Ovary (tissue), 9 donors: Measurements from ENCODE around the gene SDHAF1. TPM values are rescaled to one million over a fixed set of nuclear protein-coding genes. Genes with fewer than 3 reads are reported as not detected.

Source experiments
- DNase-seq, 5 donors: peaks; one replicate each; pipeline ENCODE4 v3.0.0-alpha.2; 2019 to 2020
- H3K27ac ChIP-seq, 2 donors: fragments of 200-600 bp; one replicate each; pipeline versions ENCODE4 v1.5.1 to v1.8.0; 2019 to 2022
- H3K27me3 ChIP-seq: fragments of 200-600 bp; one replicate; pipeline ENCODE4 v1.8.0; 2022
- H3K36me3 ChIP-seq: fragments of 200-600 bp; sonication (generic); one replicate; pipeline ENCODE4 v1.5.1; 2019
- H3K4me1 ChIP-seq: one replicate; pipeline ENCODE4 v1.8.1; 2013; ENCODE audit warnings: mild to moderate bottlenecking, moderate library complexity; ENCODE audit not compliant: insufficient read depth
- H3K4me3 ChIP-seq: fragments of 200-600 bp; sonication (generic); one replicate; pipeline ENCODE4 v1.5.1; 2017
- H3K9me3 ChIP-seq, 2 donors: fragments of 200-600 bp in 1 of 2; sonication (generic) in 1 of 2; one replicate each; pipeline versions ENCODE4 v1.5.1 to v1.8.1; 2013 to 2019; ENCODE audit warnings: mild to moderate bottlenecking in 1 of 2, moderate library complexity in 1 of 2
- CTCF ChIP-seq, 3 donors: fragments of 450-650 bp in 2 of 3; fragments of 200-600 bp in 1 of 3; IDR thresholded peaks; one replicate each; pipeline versions ENCODE4 v1.5.1 to v1.8.0; 2016 to 2022; ENCODE audit warnings: antibody characterized with exemption in 3 of 3, mild to moderate bottlenecking in 1 of 3
- EP300 ChIP-seq: sonication (generic); formaldehyde crosslinking; IDR thresholded peaks from one replicate; pipeline ENCODE4 v1.6.1; 2017; ENCODE audit warnings: antibody characterized with exemption
- POLR2A ChIP-seq: fragments of 450-650 bp; IDR thresholded peaks from one replicate; pipeline ENCODE4 v1.6.1; 2017; ENCODE audit warnings: antibody characterized with exemption, mild to moderate bottlenecking, moderate library complexity
- WGBS, 3 donors: extraction: QIAGEN DNeasy Blood & Tissue Kit in 1 of 3; methylation state at CpG; one replicate each; pipeline versions ENCODE4 v1.1.5 to v1.1.7; 2013 to 2017; 5-methylcytosine and 5-hydroxymethylcytosine counted together
- intact Hi-C, 4 donors: fragments of 100-400 bp; cut with DNase I; formaldehyde crosslinking; loops; one replicate each; pipeline versions ENCODE4 v1.11.0 to v1.15.1; 2022 to 2023
- polyA plus RNA-seq, 2 donors: library from polyadenylated mRNA; stranded (reverse); fragments of 200-250 nt in 1 of 2; fragments of 350-450 nt in 1 of 2; fragmentation: Illumina TruSeq in 1 of 2; extraction: RNeasy Lipid Tissue Mini Kit (QIAGEN cat#74804) in 1 of 2; gene quantifications; one replicate each; pipeline ENCODE4 v1.2.3, GENCODE V29; 2013 to 2014
- total RNA-seq, 7 donors: library from RNA; depleted of rRNA in 2 of 7; stranded (reverse); fragments of >200 nt in 2 of 7; fragmentation: NEBNext Ultra II Directional in 3 of 7; extraction: Animal tissue kit (Norgen Biotek cat#: 25700) in 3 of 7; gene quantifications; one replicate each; pipeline versions ENCODE4 v1.1.0 to v1.2.4, GENCODE V29; 2016 to 2023
- donor health status: DM: no; HTN: no; CAD: no; lungs with moderate emphysema.
- donor health status: DM: no; HTN: no; CAD: no.
- donor health status: Bipolar disorder and iron deficiency.
- donor health status: DM: yes; HTN: yes; CAD: no.
- donor health status: DM: no; HTN: no; CAD: no.
- donor health status: DM: yes; HTN: yes; CAD: no.

Gene SDHAF1
- total and polyA plus RNA-seq, 9 donors = 11.2 to 78.6 (median 20.2) TPM

- H3K27me3 ChIP-seq = no peaks in the 10 kb centered on the region
- H3K36me3 ChIP-seq = no peaks in the 10 kb centered on the region
- TF ChIP-seq CTCF (IDR thresholded peaks at IDR 0.05) (no peak), POLR2A (no peak), EP300 (no peak)
- WGBS, 3 donors = 83 to 88% (median 84%) methylated on average over 22 of the region's 22 CpGs
- no peaks in the 10 kb centered on the region for H3K4me1 ChIP-seq
- H3K4me3 ChIP-seq = no peak overlapping the region
- intact Hi-C loops = no loop called here
- H3K27ac ChIP-seq = no peak overlapping the region
- H3K9me3 ChIP-seq = no peaks in the 10 kb centered on the region
- no peak for DNase-seq
These were observed 24.2 kb downstream of the SDHAF1 start for GRCh38 chr19:36019061-36019670.

- TF ChIP-seq CTCF (IDR thresholded peaks at IDR 0.05) (no peak), EP300 (no peak), POLR2A (no peak)
- no peak overlapping the region for H3K4me3 ChIP-seq
- no peaks in the 10 kb centered on the region for H3K4me1 ChIP-seq
- 88 to 93% (median 91%) methylated on average over 5 of the region's 5 CpGs for WGBS, 3 donors
- no peaks in the 10 kb centered on the region for H3K27me3 ChIP-seq
- H3K9me3 ChIP-seq = no peaks in the 10 kb centered on the region
- H3K36me3 ChIP-seq = no peaks in the 10 kb centered on the region
- intact Hi-C loops = no loop called here
- H3K27ac ChIP-seq = no peak overlapping the region
- no peak for DNase-seq
These were observed 28.4 kb downstream of the SDHAF1 start for GRCh38 chr19:36023432-36023831.

GRCh38 chr19:36025541-36025940 lies 30.6 kb downstream of the SDHAF1 start:
- no peak for DNase-seq
- 60 to 80% (median 69%) methylated on average over 1 of the region's 1 CpG for WGBS, 3 donors
- H3K36me3 ChIP-seq = no peaks in the 10 kb centered on the region

GRCh38 chr19:36026091-36026876 lies 31.3 kb downstream of the SDHAF1 start:
- intact Hi-C loops = no loop called here
- no peak for DNase-seq
- H3K9me3 ChIP-seq = no peaks in the 10 kb centered on the region
- H3K27me3 ChIP-seq = no peaks in the 10 kb centered on the region
- 88 to 92% (median 90%) methylated on average over 45 to 49 of the region's 49 CpGs for WGBS, 3 donors
- H3K36me3 ChIP-seq = no peaks in the 10 kb centered on the region
- H3K27ac ChIP-seq = no peak overlapping the region
- TF ChIP-seq CTCF (IDR thresholded peaks at IDR 0.05) = no peak
- TF ChIP-seq POLR2A = no peak
- no peak for TF ChIP-seq EP300
- H3K4me3 ChIP-seq = no peak overlapping the region
- H3K4me1 ChIP-seq = no peaks in the 10 kb centered on the region

More at GRCh38 chr19:36025541-36025940, 30.6 kb downstream of the SDHAF1 start:
- intact Hi-C loops = no loop called here
- no peak overlapping the region for H3K27ac ChIP-seq
- no peaks in the 10 kb centered on the region for H3K4me1 ChIP-seq
- H3K4me3 ChIP-seq = no peak overlapping the region
- TF ChIP-seq EP300 (no peak), POLR2A (no peak), CTCF (IDR thresholded peaks at IDR 0.05) (no peak)
- H3K27me3 ChIP-seq = no peaks in the 10 kb centered on the region
- H3K9me3 ChIP-seq = no peaks in the 10 kb centered on the region
